Amniotic stem cell (primary cell): Measurements from ENCODE around the gene TFDP1.
"Not testable (repeated sequence)": the region's sequence is repeated elsewhere in the genome, so short reads cannot be mapped to it uniquely, and the experiment has no call there.

Experiments used
- DNase-seq: peaks from one replicate; lab custom pipeline; 2025; lab: John Stamatoyannopoulos, UW

TFDP1 gene

DNA sequence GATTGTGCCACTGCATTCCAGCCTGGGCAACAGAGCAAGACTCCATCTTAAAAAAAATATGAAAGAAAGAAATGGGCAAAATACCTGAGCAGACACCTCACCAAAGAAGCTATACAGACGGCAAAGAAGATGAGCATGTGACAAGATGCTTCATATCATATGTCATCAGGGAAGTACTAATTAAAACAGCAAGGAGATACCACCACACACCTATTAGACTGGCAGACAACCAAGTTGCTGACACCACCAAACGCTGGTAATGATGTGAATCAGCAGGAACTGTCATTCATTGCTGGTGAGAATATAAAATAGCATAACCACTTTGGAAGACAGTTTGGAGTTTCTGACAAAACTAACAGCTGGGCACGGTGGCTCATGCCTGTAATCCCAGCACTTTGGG is 11.5 kb upstream of the TFDP1 start:
- no peak for DNase-seq

DNA sequence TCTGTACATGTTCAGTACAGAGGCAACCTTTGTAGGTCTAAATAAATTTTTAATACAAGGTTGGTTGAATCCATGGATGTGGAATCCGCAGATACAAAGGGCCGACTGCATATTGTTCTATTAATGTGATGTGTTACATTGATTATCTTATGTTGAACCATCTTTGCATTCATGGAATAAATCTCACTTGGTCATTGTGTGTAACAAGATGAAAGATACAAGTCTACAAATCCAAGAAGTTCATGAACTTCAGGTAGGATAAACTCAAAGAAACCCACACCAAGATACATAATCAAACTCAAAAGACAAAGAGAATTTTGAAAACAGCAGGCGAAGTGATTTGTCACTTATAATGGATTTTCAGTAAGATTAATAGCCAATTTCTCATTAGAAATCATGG is 8.0 kb upstream of the TFDP1 start:
- no peak for DNase-seq

DNA sequence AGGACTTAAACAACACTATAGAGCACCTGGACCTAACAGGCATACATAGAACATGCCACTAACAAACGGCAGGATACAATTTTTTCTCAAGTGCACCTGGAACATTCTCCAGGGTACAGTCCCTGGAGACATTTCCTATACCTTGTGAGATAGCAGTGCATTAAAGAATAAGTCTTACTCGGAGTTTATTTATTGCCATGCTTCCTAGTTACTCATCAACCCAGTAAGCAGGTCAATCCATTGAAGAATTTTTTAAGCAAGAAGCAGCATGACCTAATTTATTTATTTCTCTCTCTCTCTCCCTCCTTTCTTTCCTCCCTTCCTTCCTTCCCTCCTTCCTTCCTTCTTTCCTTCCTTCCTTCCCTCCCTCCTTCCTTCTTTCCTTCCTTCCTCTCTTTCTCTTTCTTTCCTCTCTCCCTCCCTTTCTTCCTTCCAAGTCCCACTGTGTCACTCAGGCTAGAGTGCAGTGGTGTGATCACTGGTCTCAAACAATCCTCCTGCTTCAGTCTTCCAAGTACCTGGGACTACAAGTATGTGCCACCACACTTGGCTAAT is 6.6 kb upstream of the TFDP1 start:
- no peak for DNase-seq

DNA sequence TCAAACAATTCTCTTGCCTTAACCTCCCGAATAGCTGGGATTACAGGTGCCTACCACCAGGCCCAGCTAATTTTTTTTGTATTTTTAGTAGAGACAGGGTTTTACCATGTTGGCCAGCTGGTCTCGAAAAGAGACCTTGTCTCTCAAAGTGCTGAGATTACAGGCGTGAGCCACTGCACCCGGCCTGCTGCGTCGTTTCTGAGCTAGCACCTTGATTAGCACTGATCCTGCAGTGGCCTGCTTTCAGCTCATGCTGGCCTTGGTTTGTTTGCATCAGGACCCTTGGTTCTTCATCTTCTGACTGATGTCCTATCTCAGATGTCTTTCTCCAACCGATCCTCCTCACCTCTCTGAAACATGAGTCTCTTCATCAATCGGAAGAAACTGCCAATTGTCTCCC is 4.9 kb upstream of the TFDP1 start:
- no peak for DNase-seq

DNA sequence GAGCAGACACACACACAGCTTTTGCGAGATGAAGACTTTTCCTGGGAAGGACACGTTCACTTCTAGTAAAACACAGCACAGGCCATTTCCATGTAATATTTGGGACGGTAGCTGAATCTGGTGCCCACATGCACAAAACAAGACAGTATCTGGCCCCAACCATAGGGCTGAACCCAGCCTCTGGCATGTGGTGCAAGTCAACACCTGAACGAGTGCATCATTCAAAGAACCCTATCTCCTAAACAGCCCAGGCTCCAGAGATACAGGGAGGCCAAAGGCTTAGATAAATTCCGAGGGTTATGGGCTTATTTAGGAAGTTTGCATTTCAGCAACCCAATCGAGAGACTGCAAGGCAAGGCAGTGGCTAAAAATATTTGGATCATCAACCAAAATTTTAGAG is 2.7 kb upstream of the TFDP1 start:
- no peak for DNase-seq

DNA sequence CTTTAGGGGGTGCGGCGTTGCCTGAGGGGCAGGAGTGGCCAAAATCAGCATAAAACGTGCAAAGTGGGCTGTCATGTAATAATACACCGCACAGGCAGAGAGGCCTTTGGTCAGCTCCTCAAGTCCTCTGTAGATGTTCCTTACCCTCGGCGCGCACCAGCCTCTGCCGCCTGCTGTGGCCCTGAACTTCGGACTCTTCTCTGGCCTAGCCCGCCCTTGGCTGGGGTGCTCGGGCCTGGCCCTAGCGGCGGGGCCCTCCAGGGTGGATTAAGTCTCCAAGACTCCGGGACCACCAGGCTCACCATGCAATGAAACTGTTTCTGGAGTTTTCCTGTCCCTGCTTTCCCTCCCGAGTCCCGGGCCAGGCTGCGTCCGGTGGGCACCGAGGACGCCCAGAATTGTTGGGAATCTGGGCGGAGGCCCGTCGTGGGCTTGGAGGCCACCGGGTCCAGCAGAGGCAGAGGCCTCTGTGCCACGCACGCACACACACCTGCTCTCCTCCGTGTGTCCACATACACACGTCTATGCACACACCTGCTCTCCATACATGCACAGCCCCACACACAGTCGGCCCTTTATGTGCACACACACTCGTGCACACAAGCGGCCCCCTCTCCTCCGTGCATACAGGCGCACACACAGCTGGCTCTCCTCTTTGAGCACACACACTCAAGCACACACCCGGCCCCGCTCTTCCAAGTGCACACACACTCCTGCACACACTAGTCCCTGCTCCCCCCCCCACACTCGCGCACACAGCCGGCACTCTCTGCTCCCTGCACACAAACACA is 1.5 kb upstream of the TFDP1 start:
- DNase-seq: no peak

DNA sequence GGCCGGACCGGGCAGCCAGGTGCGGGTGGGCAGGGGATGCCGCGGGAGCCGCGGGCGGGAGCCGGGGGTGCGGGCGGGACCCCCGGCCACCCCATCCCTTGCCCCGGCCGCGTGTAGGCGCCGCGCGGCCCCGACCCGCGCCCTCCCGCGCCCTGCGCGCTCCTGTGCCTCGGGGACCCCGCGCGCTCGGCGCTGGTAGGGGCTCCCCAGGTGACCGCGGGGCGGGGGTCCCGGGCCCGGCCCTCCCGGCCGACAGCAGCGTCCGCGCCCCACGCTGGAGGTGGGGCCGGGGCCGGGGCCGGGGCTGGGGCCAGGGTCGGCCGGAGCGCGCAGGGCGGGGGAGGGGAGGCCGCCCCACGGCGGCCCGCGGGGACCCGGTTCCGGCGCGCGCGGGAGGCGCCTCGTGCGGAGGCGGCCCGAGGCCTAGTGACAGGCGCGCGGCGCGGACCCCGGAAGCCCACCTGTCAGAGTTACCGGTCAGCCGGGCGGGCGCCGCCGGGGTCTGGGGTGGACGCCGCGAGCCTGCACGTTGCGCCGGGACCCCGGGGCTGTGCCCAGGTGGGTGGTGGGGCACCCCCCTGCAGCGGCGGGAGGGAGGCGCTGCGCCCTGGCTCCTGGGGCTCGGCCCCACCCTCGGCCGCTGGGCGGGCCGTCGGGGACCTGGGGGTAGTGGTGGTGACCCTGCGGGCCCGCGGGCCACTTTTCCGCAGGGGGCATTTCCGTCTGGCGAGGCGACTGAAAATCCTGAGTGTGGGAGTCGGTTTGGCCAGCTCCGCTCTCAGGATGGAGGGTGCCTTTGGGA is 518 bp downstream of the TFDP1 start:
- no peak for DNase-seq

DNA sequence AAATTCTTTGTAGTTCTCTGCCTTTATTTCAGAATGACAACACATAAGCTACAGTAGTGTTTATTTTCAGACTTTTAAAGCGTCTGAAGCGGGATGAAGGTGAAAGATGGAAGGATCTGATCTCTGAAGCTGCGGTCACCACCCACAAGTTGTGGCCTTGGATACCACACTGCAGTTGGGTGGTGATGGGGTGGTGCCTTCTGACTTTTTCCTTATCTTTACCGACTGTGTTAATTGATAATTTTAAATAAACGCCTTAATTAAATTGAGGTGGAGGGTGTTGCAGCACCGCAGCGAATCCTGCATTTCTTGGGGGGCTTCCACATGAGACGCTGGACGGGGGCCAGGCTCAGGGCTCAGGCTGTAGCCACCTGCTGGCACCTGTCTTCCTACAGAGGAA is 1.3 kb downstream of the TFDP1 start:
- no peak for DNase-seq

DNA sequence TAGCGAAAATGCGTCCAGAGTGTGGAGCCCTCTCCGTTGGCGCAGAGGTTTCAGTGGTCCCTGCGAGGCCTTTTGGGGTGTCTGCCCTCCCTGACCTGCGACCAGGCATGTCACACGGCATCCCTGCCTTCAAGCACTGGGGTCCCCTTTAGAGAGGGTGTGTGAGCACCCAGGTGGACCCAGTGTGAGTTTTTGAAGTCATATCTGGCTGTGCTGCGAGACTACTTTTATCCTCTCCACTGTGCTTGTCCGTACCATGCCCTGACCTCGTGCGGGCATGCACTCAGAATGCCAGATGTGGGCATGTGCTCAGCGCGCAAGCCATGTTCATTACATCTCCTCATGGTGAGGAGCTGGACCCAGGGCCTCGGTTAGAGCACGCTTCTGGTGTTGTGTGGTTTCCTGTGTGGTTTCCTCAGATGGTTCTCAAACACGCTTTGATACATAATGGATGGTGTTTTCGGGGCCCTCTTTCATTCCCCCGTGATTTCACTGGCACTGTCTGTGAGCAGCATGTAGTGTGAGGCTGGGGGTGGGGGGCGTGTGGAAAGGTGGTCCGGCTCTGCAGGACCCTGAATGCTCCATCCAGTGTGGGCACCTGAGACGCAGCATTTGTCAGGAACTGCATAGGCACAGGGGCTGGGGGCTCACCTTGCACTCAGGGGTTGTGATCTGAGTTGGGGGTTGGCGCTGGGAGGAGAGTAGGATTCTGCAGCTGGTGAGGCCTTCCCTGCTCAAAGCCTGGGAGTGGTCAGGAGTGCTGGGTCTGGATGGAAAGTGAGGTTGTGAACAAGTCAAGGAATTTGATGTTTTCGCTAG is 2.3 kb downstream of the TFDP1 start:
- no peak for DNase-seq

DNA sequence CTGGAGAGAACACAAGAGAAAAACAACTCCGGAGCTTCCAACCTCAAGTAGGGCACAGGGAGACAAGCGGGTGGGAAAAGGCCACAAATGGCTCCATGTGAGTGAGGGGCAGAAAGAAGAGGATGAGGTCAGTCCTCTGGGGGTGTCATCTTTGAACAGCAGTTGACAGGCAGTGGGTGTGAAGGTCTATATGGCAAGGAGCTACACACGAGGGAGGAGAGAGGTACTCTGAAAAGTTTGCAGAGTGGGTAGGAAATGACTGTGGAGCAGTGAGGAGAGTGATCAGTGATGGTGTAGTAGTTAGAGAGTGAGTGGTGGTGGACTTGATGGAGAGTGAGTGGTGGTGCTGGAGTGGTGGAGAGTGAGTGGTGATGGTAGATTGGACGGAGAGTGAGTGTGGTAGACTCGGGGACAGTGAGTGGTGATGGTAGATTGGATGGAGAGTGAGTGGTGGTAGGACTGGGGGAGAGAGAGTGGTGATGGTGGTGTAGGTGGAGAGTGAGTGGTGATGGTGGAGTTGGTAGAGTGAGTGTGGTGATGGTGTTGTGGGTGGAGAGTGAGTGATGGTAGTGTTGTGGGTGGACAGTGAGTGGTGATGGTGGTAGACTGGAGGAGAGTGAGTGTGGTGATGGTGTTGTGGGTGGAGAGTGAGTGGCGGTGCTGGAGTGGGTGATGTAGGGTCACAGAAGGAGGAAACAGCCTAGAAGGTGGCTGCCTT is 4.0 kb downstream of the TFDP1 start:
- no peak for DNase-seq

DNA sequence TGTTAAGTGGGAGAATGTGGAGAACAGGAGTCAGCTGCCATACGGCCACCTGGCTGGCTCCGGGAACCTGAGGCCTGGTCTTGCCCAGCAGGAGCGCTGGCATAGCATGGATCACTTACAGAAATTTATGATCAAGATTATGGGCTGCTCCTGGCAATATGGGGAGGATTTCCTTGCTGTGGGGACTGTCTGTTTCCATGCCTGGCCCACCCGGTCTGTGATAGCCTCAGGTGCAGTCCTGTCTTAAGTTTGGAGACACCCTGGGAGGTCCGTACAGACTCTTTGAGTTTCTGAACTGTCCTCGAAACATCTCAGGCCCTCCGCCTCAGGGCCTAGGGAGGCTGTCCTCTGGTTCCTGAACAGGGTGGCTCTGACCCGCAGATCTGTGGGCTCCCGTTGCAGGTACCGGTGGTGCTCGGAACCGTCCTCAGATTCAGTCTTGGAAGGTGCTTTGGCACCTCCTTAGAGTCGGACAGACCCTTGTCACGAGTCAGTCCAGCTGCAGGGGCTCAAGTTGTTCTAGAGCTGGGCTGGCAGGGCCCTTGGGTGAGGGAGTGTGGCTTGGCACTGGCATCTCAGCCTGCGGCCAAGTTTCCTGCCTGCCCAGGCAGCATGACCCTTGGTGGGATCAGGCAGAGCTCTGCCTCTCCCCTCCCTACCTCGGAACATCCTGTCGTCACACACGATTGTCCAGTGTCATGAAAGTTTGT is 4.9 kb downstream of the TFDP1 start:
- no peak for DNase-seq

DNA sequence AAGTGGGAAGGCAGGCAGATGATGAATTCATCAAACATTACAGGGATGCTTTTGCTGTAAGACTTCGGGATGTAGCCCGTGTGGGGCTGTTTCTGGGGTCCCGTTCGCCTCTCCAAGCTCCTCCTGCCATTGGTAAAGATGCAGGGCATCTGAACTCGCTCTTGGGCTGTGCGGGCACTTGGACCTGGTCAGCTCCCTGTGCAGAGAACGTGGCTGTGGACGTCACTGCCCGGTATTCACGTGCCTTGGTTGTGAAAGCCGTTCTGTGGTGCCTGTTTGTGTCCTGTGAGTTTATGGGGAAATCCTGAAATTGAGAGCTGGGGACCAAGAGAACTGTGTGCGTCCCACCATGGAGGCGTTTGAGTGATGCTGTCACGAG is 5.4 kb downstream of the TFDP1 start:
- no peak for DNase-seq

DNA sequence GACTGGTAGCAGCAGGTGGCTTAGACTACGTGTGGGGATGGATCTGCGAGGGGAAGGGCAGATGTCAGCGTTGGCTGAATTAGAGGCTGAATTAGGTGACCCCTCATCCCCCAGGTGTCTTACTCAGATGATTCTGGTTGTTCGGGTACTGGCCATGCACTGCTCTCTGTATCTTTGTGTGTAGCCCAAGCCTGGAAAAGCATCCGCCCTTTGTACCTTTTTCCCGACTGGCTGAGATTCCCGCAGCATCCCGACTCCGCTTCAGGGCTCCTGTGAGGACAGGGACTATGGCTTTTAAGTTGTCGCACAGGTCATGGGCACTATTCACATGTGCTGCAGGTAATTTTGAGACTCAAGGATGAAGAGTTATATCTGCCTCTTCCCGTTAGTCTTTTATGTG is 7.2 kb downstream of the TFDP1 start:
- no peak for DNase-seq

DNA sequence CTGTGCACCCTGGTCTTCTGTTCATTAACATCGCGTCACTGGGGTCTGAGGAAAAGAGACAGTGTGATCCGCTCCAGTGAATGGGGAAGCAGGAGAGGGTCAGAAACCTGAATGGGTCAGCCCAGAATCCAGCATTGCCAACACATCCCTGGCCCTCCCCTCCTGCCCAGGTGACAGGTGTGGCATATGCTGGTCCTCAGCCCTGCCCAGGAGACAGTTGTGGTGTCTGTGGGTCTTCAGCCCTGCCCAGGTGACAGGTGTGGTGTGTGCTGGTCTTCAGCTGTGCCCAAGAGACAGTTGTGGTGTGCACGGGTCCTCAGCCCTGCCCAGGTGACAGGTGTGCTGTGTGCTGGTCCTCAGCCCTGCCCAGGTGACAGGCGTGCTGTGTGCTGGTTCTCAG is 8.0 kb downstream of the TFDP1 start:
- DNase-seq: no peak

DNA sequence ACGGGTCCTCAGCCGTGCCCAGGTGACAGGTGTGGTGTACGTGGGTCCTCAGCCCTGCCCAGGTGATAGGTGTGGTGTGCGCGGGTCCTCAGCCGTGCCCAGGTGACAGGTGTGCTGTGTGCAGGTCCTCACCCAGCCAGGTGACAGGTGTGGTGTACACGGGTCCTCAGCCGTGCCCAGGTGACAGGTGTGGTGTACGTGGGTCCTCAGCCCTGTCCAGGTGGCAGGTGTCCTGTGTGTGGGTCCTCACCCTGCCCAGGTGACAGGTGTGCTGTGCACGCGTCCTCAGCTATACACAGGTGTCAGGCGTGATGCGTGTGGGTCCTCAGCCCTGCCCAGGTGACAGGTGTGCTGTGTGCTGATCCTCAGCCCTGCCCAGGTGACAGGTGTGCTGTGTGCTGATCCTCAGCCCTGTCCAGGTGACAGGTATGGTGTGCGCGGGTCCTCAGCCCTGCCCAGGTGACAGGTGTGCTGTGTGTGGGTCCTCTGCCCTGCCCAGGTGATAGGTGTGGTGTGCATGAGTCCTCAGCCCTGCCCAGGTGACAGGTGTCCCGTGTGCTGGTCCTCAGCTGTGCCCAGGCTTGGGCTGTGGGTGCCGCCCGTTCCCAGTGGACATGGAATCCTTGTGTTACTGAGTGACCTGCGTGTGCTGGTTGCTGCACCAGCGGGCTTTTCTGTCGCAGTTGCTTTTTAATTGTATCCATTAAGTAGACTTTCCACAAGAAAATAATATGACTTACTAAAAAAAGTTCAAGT is 9.7 kb downstream of the TFDP1 start:
- DNase-seq: not testable (repeated sequence)

DNA sequence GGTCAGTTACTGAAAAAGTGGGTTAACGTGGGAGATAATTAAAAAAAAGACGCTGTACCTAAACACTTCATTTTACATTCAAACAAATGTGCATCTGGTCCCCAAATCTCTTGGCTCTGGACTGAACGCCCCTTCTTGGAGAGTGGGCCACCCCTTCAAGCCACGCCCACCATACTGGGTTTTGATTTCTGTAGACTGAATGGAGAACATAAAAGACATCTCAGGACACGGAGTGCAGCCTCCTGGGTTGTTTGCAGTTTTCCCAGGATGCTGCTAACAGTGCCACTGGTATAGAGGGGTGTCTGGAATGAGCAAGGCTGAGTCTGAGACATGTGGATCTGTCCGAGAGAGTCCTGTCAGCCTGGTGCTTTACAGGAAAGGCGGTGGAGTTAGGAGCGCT is 10.6 kb downstream of the TFDP1 start:
- DNase-seq: no peak

DNA sequence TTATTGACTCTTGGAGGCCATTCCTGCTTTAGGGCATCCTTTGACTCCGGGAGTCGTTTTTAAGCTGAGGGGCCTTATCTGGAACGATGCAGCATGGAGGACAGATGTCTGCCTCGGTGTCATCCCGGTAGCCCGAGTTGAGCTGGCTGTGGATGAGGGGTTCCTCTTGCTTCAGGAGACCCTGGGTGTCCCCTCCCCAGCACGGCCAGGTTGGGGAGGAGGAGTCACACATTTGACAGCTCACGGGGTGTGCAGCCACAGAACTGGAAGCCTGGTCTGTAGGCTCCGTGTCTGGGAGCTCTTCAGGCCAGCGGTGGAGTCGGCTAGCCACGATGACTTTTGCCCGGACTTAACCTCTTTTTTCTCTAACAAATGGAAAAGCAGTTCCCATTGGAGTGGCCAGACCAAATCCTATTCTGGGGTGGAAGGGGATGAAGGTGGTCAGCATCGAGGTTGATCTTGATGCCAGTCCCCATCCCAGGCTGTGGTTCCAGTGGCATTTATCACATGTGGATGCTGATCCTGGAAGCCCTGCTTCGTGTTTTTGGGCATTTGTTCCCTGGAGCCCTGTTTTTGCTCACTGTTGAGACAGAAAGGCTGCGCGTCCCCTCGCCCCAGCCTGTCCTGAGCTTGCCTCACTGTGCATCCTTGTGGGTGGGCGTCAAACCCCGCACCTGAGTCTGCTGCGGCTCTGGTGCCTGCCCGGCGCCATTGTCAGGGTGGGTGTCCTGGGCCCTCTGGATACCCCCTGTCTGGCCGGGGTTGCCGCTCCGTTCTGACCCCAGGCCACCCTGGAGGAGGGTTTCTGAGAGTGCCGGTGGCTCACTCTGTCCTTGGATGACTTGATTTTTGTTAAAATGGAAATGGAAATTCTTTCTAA is 12.0 kb downstream of the TFDP1 start:
- DNase-seq: no peak

DNA sequence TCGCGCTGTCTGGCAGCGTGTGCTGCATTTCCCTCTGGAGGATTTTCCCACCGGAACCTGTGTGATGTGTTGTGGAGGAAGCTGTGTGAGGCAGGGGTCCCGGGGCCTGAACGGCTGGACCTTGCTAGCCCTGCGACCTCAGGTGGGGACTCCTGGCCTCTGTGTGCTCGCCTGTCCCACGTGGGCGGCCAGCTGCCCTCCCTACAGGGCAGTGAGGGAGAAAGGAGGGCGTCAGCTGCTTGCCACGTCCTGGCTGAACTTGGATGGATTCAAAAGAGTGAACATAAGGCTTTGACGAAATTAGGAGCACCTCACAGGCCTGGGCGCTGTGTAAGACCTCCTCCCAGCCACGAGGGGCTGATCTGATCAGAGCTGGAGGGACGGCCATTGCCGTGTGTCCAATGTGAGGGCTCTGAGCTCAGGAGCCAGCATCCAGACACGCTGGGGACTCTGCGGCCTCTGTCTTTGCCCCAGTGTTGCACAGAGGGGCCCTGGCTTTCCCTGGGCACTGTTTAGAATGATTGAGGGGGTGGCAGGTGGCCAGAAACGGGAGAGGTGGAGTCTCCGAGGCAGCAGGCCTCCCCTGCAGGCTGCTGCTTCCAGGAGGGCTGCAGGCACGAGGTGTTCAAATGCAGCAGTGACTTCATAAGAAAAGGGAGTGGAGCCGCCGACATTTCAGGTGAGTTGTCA is 13.0 kb downstream of the TFDP1 start:
- DNase-seq: no peak

DNA sequence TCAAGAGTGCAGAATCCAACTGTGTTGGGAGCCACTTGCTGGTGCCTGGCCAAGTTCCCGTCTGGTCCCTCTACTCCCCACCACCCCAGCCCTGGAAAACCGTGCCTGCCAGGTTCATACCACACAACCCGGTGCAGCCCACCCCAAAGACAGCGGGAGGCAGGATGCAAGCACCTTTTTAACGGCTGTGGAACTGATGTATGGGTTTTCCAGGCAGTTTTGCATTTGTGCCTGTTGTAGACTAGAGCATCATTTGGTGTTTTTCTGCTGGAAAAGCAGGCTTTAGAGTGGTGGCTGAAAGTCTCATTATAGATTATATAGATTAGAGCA is 13.5 kb downstream of the TFDP1 start:
- DNase-seq: no peak
